Body of pancreas (tissue), 4 donors: ENCODE data around the gene CSTPP1. TPM values are rescaled to one million over a fixed set of nuclear protein-coding genes. Genes with fewer than 3 reads are reported as not detected.
A peak's percentile ranks its signal among the peaks of the same experiment; 100 is the strongest.

Experiments
- ATAC-seq: fragments of 150-250 bp; one replicate; pipeline ENCODE4 v1.9.1; 2016
- DNase-seq, 4 donors: peaks; one replicate each; pipeline ENCODE4 v3.0.0-alpha.2; 2019
- H3K27ac ChIP-seq, 4 donors: fragments of 200-600 bp; sonication (generic); 1 replicate in 3 of 4; 2 replicates in 1 of 4; pipeline versions ENCODE4 v1.5.1 to v1.6.1; 2016 to 2019; ENCODE audit warnings: mild to moderate bottlenecking in 1 of 4, mixed read lengths in 1 of 4, moderate library complexity in 1 of 4
- H3K27me3 ChIP-seq, 2 donors: fragments of 200-600 bp; sonication (generic); one replicate each; pipeline ENCODE4 v1.6.0; 2016; ENCODE audit warnings: mild to moderate bottlenecking in 1 of 2
- H3K36me3 ChIP-seq, 2 donors: fragments of 200-600 bp; sonication (generic); replicated peaks in 1 of 2; 2 replicates each; pipeline ENCODE4 v1.5.1; 2016; ENCODE audit warnings: low read depth in 2 of 2; ENCODE audit not compliant: insufficient read depth in 1 of 2
- H3K4me1 ChIP-seq: fragments of 200-600 bp; sonication (generic); one replicate; pipeline ENCODE4 v1.6.0; 2016
- H3K4me3 ChIP-seq, 2 donors: fragments of 200-600 bp; sonication (generic); 1 replicate in 1 of 2; 2 replicates in 1 of 2; pipeline ENCODE4 v1.5.1; 2016 to 2019
- H3K9me3 ChIP-seq, 3 donors: fragments of 200-600 bp; sonication (generic); 1 replicate in 2 of 3; 2 replicates in 1 of 3; pipeline ENCODE4 v1.5.1; 2016
- POLR2A ChIP-seq, 3 donors: fragments of 450-650 bp; IDR thresholded peaks; one replicate each; pipeline ENCODE4 v1.6.1; 2016; ENCODE audit warnings: antibody characterized with exemption in 3 of 3, mild to moderate bottlenecking in 2 of 3
- WGBS, 2 donors: methylation state at CpG; one replicate each; pipeline ENCODE4 v1.1.5; 2017; 5-methylcytosine and 5-hydroxymethylcytosine counted together
- intact Hi-C: fragments of 100-400 bp; cut with DNase I; formaldehyde crosslinking; loops from one replicate; pipeline ENCODE4 v1.15.1; 2023
- total RNA-seq, 2 donors: library from RNA; depleted of rRNA; stranded (reverse); fragments of >200 nt; gene quantifications; one replicate each; pipeline ENCODE4 v1.1.0, GENCODE V29; 2016
- TF ChIP-seq, protein P1 (sequence below), 7 experiments: fragments of 450-650 bp in 4 of 7; fragments of 200-600 bp in 3 of 7; sonication (generic) in 3 of 7; IDR thresholded peaks; one replicate each; pipeline ENCODE4 v1.5.1; 2016 to 2019; ENCODE audit warnings: antibody characterized with exemption in 7 of 7

Gene CSTPP1
- total RNA-seq, 2 donors from 2014 or later = 11.2 to 13.2 TPM

- TF ChIP-seq, protein P1, sequence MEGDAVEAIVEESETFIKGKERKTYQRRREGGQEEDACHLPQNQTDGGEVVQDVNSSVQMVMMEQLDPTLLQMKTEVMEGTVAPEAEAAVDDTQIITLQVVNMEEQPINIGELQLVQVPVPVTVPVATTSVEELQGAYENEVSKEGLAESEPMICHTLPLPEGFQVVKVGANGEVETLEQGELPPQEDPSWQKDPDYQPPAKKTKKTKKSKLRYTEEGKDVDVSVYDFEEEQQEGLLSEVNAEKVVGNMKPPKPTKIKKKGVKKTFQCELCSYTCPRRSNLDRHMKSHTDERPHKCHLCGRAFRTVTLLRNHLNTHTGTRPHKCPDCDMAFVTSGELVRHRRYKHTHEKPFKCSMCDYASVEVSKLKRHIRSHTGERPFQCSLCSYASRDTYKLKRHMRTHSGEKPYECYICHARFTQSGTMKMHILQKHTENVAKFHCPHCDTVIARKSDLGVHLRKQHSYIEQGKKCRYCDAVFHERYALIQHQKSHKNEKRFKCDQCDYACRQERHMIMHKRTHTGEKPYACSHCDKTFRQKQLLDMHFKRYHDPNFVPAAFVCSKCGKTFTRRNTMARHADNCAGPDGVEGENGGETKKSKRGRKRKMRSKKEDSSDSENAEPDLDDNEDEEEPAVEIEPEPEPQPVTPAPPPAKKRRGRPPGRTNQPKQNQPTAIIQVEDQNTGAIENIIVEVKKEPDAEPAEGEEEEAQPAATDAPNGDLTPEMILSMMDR (IDR thresholded peaks at IDR 0.05) = no peak
- no peak for TF ChIP-seq POLR2A (IDR thresholded peaks at IDR 0.05)
- intact Hi-C loops = no loop called here
- DNase-seq (no peak), ATAC-seq (no peak)
- Histone ChIP-seq H3K4me3 (no peak overlapping the region), H3K27me3 (peaks cover 0 to 3% of the 10 kb centered on the region in 2 donors), H3K36me3 (no peaks in the 10 kb centered on the region), H3K27ac (no peak overlapping the region), H3K9me3 (no peaks in the 10 kb centered on the region), H3K4me1 (peaks cover 28% of the 10 kb centered on the region)
- WGBS, 2 donors = 55 to 59% methylated on average over 7 of the region's 7 CpGs
Observed at GRCh38 chr11:46914910-46915309, 21.7 kb upstream of the CSTPP1 start.

GRCh38 chr11:46916286-46917108, 20.1 kb upstream of the CSTPP1 start:
- DNase-seq (peak; percentile 47 to 60 (median 56)), ATAC-seq (peak; percentile 32)
- H3K36me3 ChIP-seq = no peaks in the 10 kb centered on the region
- peaks cover 33% of the 10 kb centered on the region for H3K4me1 ChIP-seq
- intact Hi-C loops = no loop called here
- TF ChIP-seq POLR2A (IDR thresholded peaks at IDR 0.05) = peak in 2 of 3 donors; percentile 36
- TF ChIP-seq, protein P1 (IDR thresholded peaks at IDR 0.05) = peak in 4 of 7 experiments; percentile 16 to 37 (median 20)
- H3K27ac ChIP-seq = peak overlapping the region in 1 of 4 donors; percentile 16
- peaks cover 0 to 3% of the 10 kb centered on the region in 2 donors for H3K27me3 ChIP-seq
- no peaks in the 10 kb centered on the region for H3K9me3 ChIP-seq
- WGBS, 2 donors = 14 to 18% methylated on average over 21 to 24 of the region's 24 CpGs
- H3K4me3 ChIP-seq = peak overlapping the region in 1 of 2 donors; percentile 57

DNA sequence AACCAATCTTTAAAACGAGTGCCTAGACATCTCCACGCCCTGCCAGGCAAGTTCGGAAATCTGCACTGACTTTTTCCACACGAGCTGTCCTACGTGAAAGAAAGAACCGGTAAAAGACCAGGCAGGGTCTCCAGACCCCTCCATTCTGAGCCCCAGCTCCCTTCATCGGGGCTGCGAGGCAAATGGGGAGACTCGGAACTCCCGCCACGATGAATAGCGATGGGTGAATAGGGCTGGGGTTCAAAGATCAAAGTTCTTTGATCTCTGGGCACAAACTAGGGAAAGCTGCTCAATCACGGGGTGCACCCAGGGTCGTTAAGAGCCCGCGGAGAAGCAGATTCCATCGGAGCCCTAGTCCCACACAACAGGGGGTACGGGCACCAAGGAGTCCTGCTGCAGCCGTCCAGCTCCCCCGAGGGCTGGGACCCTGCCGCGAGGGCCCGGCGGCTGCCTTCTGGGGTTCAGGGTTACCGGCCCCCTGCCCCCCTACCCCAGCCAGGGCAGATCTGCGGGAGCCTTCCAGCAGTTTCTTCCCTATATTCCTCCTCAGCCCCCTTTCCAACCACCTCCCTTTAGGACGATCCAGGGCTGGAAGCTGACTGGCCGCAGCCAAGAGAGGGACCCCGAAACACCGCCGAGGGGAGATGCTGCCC, 19.3 kb upstream of the CSTPP1 start:
- H3K9me3 ChIP-seq = no peaks in the 10 kb centered on the region
- peak overlapping the region; percentile 17 to 57 for H3K4me3 ChIP-seq
- H3K27ac ChIP-seq = peak overlapping the region in 1 of 4 donors; percentile 16
- ATAC-seq (no peak), DNase-seq (no peak)
- intact Hi-C loops = no loop called here
- TF ChIP-seq POLR2A (IDR thresholded peaks at IDR 0.05) = no peak
- H3K27me3 ChIP-seq = peaks cover 0 to 3% of the 10 kb centered on the region in 2 donors
- peaks cover 33% of the 10 kb centered on the region for H3K4me1 ChIP-seq
- no peaks in the 10 kb centered on the region for H3K36me3 ChIP-seq
- WGBS, 2 donors = 0 to 1% methylated on average over 18 to 31 of the region's 31 CpGs

DNA sequence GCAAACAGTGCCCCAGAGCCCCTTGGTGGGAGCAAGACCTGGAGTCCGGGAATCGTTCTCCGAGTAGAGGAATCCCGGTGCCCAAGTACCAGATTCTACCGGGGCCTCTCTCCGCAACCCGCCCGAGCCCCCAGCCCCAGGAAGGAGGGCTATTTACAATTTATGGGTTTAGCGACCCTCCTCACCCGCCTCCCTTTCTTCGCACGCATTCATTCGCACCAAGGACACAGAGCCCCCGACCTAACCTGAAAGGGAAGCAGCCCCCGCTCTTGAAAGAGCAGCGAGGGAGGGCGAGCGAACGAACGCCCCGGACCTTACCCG, 18.8 kb upstream of the CSTPP1 start:
- DNase-seq (no peak), ATAC-seq (no peak)
- TF ChIP-seq, protein P1 (IDR thresholded peaks at IDR 0.05) = no peak
- TF ChIP-seq POLR2A (IDR thresholded peaks at IDR 0.05) = no peak
- H3K9me3 ChIP-seq = no peaks in the 10 kb centered on the region
- no peak overlapping the region for H3K27ac ChIP-seq
- no peaks in the 10 kb centered on the region for H3K36me3 ChIP-seq
- WGBS, 2 donors = 0 to 2% methylated on average over 7 to 22 of the region's 22 CpGs
- intact Hi-C loops = no loop called here
- peaks cover 0 to 3% of the 10 kb centered on the region in 2 donors for H3K27me3 ChIP-seq
- peaks cover 33% of the 10 kb centered on the region for H3K4me1 ChIP-seq
- H3K4me3 ChIP-seq = peak overlapping the region; percentile 17 to 57

DNA sequence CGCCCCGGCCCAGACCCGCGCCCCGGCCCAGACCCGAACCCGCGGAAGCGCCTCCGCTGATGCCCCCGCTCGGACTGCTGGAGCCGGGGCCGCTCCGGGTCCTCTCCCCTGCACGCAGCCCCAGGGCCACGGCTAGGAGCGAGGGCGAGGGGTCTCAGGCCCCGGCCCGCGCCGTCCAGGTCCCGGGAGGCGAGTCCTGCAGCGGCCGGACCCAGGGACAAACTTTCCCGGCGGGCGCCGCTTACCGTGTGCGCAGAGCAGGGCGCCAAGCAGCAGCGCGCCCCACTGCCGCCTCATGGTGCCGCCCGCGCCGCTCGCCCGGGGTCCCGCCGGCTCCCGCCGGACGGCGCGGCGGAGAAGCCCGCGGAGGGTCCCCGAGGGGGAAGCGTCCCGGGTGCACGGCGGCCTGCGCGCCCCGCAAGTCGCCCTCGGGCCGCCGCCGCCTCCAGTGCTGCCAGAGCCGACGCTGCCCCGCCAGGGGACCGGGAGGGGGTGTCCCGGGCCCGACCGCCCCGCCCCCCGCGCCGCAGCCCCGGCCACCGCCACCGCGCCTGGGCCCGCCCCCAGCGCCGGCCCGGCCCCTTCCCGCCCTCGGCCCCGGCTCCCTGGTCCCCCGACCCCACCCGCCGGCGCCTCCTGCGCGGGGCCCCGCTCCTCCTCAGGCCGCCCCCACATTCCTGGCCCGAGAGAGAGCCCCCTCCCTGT, 18.3 kb upstream of the CSTPP1 start, which contains the start of gene LRP4:
TSS of gene LRP4 (minus strand) at position 468 of the 705 bp plus-strand sequence. CDS start at position 297, 171 bp downstream.
- Histone ChIP-seq H3K4me3 (peak within 1 kb of the TSS; percentile 17 to 57), H3K36me3 (no peaks in the 10 kb centered on the region), H3K27ac (peak within 1 kb of the TSS in 2 of 4 donors; percentile 20 to 49), H3K27me3 (peaks cover 0 to 3% of the 10 kb centered on the region in 2 donors), H3K9me3 (no peaks in the 10 kb centered on the region), H3K4me1 (peaks cover 33% of the 10 kb centered on the region)
- 1% methylated on average over 71 of the region's 97 CpGs; no CpG with 5 or more reads in 1 of the 2 donors for WGBS, 2 donors
- intact Hi-C loops = no loop called here
- TF ChIP-seq, protein P1 (IDR thresholded peaks at IDR 0.05) = peak in 2 of 7 experiments; percentile 20 to 34
- no peak for TF ChIP-seq POLR2A (IDR thresholded peaks at IDR 0.05)
- peak; percentile 56 to 75 (median 60) for DNase-seq
- ATAC-seq = peak; percentile 77
